ENCODE measurements around the gene EEIG1. TPM values are rescaled to one million over a fixed set of nuclear protein-coding genes. Genes with fewer than 3 reads are reported as not detected.
A peak's percentile ranks its signal among the peaks of the same experiment; 100 is the strongest.
"Not testable (repeated sequence)": the region's sequence is repeated elsewhere in the genome, so short reads cannot be mapped to it uniquely, and the experiment has no call there.

EEIG1 gene
- total and polyA plus RNA-seq, 12 donors: 10.1 to 179 (median 53.8) TPM

DNA sequence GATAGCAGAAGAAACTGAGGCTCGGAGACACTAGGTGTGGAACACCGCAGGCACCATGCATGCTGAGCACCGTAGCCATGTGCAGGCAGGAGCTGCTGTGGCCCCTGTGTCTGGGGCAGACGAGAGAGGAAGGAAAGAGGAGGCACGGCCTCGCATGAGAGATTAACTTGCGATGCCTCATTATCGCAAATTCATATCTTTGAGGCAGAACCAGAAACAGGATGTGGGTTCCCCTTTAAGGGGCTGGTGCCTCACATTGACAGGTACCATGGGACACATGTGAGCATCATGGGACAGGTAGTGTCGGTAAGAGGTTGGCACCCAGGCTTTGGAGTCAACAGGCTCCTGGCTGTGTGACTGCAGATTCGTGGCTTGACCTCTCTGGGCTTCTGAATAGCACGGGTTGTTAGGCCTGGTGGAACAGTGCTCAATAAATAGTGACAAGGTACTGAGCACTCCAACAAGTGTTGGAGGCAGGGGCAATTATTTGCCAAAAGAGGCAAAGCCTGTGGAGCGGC, 45.5 kb upstream of the EEIG1 start:
- H3K4me3 ChIP-seq: no peak overlapping the region
- TF ChIP-seq CTCF (IDR thresholded peaks at IDR 0.05) (no peak), POLR2A (IDR thresholded peaks at IDR 0.05) (no peak)
- no peak for DNase-seq
- intact Hi-C loops (cut with DNase I): no loop called here
- no peaks in the 10 kb centered on the region for H3K36me3 ChIP-seq (replicated peaks in 1 of 2)
- 53 to 82% (median 74%) methylated on average over 9 to 12 of the region's 12 CpGs for WGBS, 4 donors
- no peaks in the 10 kb centered on the region for H3K9me3 ChIP-seq (replicated peaks in 1 of 3)
- H3K4me1 ChIP-seq (replicated peaks in 1 of 2): peaks cover 0 to 16% of the 10 kb centered on the region in 2 donors
- no peaks in the 10 kb centered on the region for H3K27me3 ChIP-seq
- H3K27ac ChIP-seq: peak overlapping the region in 3 of 5 donors; percentile 0 to 72 (median 52)

DNA sequence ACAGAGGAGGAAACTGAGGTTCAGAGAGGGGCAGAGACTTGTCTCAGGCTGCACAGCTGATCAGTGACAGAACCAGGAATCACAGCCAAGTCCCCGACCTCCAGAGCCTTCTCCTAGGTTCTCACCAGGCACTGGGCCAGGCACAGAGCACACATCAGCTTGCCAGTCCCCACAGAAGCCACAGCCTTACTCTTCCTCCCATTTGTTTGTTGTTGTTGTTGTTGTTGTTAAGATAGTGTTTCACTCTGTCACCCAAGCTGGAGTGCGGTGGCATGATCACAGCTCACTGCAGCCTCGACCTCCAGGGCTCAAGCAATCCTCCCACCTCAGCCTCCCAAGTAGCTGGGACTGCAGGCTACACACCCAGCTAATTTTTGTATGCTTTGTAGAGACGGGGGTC, 44.9 kb upstream of the EEIG1 start:
- peaks cover 0 to 16% of the 10 kb centered on the region in 2 donors for H3K4me1 ChIP-seq (replicated peaks in 1 of 2)
- peak overlapping the region in 1 of 5 donors; percentile 72 for H3K27ac ChIP-seq
- no peak overlapping the region for H3K4me3 ChIP-seq

GRCh38 chr9:128024761-128025308, 44.0 kb upstream of the EEIG1 start:
- DNase-seq: no peak
- intact Hi-C loops (cut with DNase I): no loop called here
- TF ChIP-seq POLR2A (IDR thresholded peaks at IDR 0.05) (no peak), CTCF (IDR thresholded peaks at IDR 0.05) (no peak)

More for the DNA sequence above, 44.9 kb upstream of the EEIG1 start:
- Histone ChIP-seq H3K9me3 (replicated peaks in 1 of 3) (no peaks in the 10 kb centered on the region), H3K27me3 (no peaks in the 10 kb centered on the region), H3K36me3 (replicated peaks in 1 of 2) (no peaks in the 10 kb centered on the region)
- WGBS, 4 donors: 51 to 66% (median 59%) methylated on average over 4 of the region's 4 CpGs
- no peak for DNase-seq
- TF ChIP-seq POLR2A (IDR thresholded peaks at IDR 0.05): no peak
- no peak for TF ChIP-seq CTCF (IDR thresholded peaks at IDR 0.05)
- intact Hi-C loops (cut with DNase I): no loop called here

DNA sequence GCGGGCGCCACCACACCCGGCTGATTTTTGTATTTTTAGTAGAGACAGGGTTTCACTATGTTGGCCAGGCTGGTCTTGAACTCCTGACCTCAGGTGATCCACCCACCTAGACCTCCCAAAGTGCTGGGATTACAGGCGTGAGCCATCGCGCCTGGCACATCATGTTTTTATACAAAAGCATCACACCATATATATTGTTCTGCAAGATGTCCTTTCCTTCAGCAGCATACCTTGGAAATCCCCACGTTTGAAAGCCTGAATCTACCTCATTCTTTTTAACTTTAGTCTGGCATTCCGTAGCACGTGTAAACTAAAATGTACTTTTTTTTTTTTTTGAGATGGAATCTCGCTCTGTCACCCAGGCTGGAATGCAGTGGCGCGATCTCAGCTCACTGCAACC, 42.9 kb upstream of the EEIG1 start:
- intact Hi-C loops (cut with DNase I); H3K4me3 ChIP-seq; H3K9me3 ChIP-seq (replicated peaks in 1 of 3); H3K27ac ChIP-seq; H3K27me3 ChIP-seq; H3K36me3 ChIP-seq (replicated peaks in 1 of 2); DNase-seq: not testable (repeated sequence)
- peaks cover 0 to 16% of the 10 kb centered on the region in 2 donors for H3K4me1 ChIP-seq (replicated peaks in 1 of 2)
- WGBS, 4 donors: 82 to 87% (median 86%) methylated on average over 12 of the region's 12 CpGs

More at GRCh38 chr9:128024761-128025308, 44.0 kb upstream of the EEIG1 start:
- peaks cover 0 to 16% of the 10 kb centered on the region in 2 donors for H3K4me1 ChIP-seq (replicated peaks in 1 of 2)
- WGBS, 4 donors: 76 to 84% (median 78%) methylated on average over 5 of the region's 5 CpGs
- H3K36me3 ChIP-seq (replicated peaks in 1 of 2): no peaks in the 10 kb centered on the region
- H3K4me3 ChIP-seq: no peak overlapping the region
- no peaks in the 10 kb centered on the region for H3K9me3 ChIP-seq (replicated peaks in 1 of 3)
- H3K27me3 ChIP-seq: no peaks in the 10 kb centered on the region
- H3K27ac ChIP-seq: no peak overlapping the region

DNA sequence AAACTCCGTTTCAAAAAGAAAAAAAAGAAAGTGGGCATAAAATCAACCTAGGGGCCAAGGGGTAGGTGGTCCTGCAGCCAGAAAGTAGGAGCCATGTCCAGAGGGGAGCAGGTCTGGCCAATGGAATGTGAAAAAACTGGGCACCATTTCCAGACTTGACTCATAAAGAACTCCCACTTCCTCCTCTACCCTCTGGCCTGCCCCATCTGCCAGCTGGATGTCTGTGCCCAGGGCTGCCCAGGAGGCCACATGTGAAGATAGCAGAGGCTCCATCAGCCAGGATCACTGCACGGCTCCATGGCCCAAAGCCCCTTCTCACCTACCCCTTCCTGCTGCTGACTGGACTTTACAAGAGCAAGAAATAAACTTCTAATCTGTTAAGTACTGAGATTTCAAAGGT, 42.1 kb upstream of the EEIG1 start:
- Histone ChIP-seq H3K27ac (no peak overlapping the region), H3K9me3 (replicated peaks in 1 of 3) (no peaks in the 10 kb centered on the region), H3K27me3 (no peaks in the 10 kb centered on the region), H3K36me3 (replicated peaks in 1 of 2) (no peaks in the 10 kb centered on the region), H3K4me3 (no peak overlapping the region), H3K4me1 (replicated peaks in 1 of 2) (peaks cover 0 to 16% of the 10 kb centered on the region in 2 donors)
- TF ChIP-seq CTCF (IDR thresholded peaks at IDR 0.05) (no peak), POLR2A (IDR thresholded peaks at IDR 0.05) (no peak)
- DNase-seq: peak in 3 of 7 donors; percentile 30 to 53 (median 48)
- 55 to 63% (median 57%) methylated on average over 2 of the region's 2 CpGs for WGBS, 4 donors
- intact Hi-C loops (cut with DNase I): no loop called here
